Panc1 (cell line): ENCODE data around the gene KCNRG.

Experiments used
- POLR2AphosphoS5 ChIP-seq: IDR thresholded peaks from 2 replicates; pipeline ENCODE4 v1.6.1; 2012; ENCODE audit warnings: mild to moderate bottlenecking, low read depth, low read length, moderate library complexity
- SIN3A ChIP-seq: IDR thresholded peaks from 2 replicates; pipeline ENCODE4 v1.6.1; 2012; ENCODE audit warnings: low read depth, mild to moderate bottlenecking, low read length, moderate library complexity, borderline replicate concordance; ENCODE audit not compliant: insufficient read depth
- TF ChIP-seq, protein P1 (sequence below): fragments of 450-650 bp; IDR thresholded peaks from 2 replicates; pipeline ENCODE4 v1.5.1; 2017; ENCODE audit warnings: mild to moderate bottlenecking
- TF ChIP-seq, protein P2 (sequence below), 2 experiments: IDR thresholded peaks; 2 replicates each; pipeline ENCODE4 v1.6.1; 2011 to 2012; ENCODE audit warnings: low read depth in 2 of 2, control low read depth in 1 of 2, low read length in 1 of 2, mild to moderate bottlenecking in 1 of 2, moderate library complexity in 1 of 2; ENCODE audit not compliant: insufficient read depth in 1 of 2

DNA sequence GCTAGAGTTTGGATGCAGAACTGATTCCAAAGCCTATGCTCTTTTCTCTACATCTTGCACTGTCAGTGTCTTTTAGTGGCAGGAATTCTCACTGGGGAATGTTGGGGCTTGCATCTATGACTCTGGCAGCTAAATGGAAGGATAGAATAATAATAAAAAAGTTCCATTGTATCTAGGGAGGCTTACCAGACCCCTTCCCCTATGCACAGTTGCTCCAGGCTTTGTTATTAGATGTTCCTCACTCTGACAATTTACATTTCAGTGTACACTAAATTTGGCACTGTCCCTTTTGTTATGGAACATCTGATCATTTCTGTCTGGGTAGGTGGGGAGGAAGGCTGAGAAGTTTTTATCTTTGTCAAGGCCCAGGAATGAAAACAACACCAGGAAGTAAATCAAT lies 22.1 kb upstream of the KCNRG start:
- TF ChIP-seq, protein P1, sequence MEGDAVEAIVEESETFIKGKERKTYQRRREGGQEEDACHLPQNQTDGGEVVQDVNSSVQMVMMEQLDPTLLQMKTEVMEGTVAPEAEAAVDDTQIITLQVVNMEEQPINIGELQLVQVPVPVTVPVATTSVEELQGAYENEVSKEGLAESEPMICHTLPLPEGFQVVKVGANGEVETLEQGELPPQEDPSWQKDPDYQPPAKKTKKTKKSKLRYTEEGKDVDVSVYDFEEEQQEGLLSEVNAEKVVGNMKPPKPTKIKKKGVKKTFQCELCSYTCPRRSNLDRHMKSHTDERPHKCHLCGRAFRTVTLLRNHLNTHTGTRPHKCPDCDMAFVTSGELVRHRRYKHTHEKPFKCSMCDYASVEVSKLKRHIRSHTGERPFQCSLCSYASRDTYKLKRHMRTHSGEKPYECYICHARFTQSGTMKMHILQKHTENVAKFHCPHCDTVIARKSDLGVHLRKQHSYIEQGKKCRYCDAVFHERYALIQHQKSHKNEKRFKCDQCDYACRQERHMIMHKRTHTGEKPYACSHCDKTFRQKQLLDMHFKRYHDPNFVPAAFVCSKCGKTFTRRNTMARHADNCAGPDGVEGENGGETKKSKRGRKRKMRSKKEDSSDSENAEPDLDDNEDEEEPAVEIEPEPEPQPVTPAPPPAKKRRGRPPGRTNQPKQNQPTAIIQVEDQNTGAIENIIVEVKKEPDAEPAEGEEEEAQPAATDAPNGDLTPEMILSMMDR: no peak
- TF ChIP-seq, protein P2, sequence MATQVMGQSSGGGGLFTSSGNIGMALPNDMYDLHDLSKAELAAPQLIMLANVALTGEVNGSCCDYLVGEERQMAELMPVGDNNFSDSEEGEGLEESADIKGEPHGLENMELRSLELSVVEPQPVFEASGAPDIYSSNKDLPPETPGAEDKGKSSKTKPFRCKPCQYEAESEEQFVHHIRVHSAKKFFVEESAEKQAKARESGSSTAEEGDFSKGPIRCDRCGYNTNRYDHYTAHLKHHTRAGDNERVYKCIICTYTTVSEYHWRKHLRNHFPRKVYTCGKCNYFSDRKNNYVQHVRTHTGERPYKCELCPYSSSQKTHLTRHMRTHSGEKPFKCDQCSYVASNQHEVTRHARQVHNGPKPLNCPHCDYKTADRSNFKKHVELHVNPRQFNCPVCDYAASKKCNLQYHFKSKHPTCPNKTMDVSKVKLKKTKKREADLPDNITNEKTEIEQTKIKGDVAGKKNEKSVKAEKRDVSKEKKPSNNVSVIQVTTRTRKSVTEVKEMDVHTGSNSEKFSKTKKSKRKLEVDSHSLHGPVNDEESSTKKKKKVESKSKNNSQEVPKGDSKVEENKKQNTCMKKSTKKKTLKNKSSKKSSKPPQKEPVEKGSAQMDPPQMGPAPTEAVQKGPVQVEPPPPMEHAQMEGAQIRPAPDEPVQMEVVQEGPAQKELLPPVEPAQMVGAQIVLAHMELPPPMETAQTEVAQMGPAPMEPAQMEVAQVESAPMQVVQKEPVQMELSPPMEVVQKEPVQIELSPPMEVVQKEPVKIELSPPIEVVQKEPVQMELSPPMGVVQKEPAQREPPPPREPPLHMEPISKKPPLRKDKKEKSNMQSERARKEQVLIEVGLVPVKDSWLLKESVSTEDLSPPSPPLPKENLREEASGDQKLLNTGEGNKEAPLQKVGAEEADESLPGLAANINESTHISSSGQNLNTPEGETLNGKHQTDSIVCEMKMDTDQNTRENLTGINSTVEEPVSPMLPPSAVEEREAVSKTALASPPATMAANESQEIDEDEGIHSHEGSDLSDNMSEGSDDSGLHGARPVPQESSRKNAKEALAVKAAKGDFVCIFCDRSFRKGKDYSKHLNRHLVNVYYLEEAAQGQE (IDR thresholded peaks at IDR 0.05; ENCODE audit: insufficient read depth in 1 of 2, low read depth in 2 of 2, low read length in 1 of 2): no peak
- TF ChIP-seq POLR2AphosphoS5 (no peak), SIN3A (no peak)
